OCI-LY3 (cell line): Measurements from ENCODE around the gene DPM1.

Experiments
- H2AFZ ChIP-seq: fragments of 200-600, 300-600 bp; shearing (Covaris generic); 2 replicates; pipeline ENCODE4 v1.6.0; 2014; ENCODE audit warnings: antibody characterized with exemption, low read depth, low read length
- H3K27ac ChIP-seq: fragments of 200-600, 300-600 bp; sonication (generic); 2 replicates; pipeline ENCODE4 v1.5.1; 2014; ENCODE audit warnings: mild to moderate bottlenecking, low read length, moderate library complexity, mixed read lengths
- H3K27me3 ChIP-seq: fragments of 200-600, 300-600 bp; sonication (generic); 2 replicates; pipeline ENCODE4 v1.6.1; 2014; ENCODE audit warnings: low read depth, low read length, mixed read lengths
- H3K36me3 ChIP-seq: fragments of 200-600, 300-600 bp; sonication (generic); replicated peaks from 2 replicates; pipeline ENCODE3; 2014; ENCODE audit warnings: low read depth, low read length, mixed read lengths
- H3K4me1 ChIP-seq: fragments of 300-600, 200-600 bp; sonication (generic); 2 replicates; pipeline ENCODE4 v1.6.1; 2014; ENCODE audit warnings: low read length, mixed read lengths
- H3K4me2 ChIP-seq: fragments of 200-600, 300-600 bp; sonication (generic); 2 replicates; pipeline ENCODE4 v1.6.1; 2014; ENCODE audit warnings: low read length, mixed read lengths
- H3K4me3 ChIP-seq: fragments of 300-600, 200-600 bp; sonication (generic); 2 replicates; pipeline ENCODE4 v1.5.1; 2014; ENCODE audit warnings: antibody characterized with exemption, mild to moderate bottlenecking, low read length, moderate library complexity
- H3K79me2 ChIP-seq: fragments of 300-600, 200-600 bp; shearing (Covaris generic); 2 replicates; pipeline ENCODE4 v1.6.1; 2014; ENCODE audit warnings: mild to moderate bottlenecking, low read length, mixed read lengths
- H3K9ac ChIP-seq: fragments of 300-600, 200-600 bp; shearing (Covaris generic); 2 replicates; pipeline ENCODE4 v1.6.0; 2014; ENCODE audit warnings: mild to moderate bottlenecking, low read length, moderate library complexity
- H3K9me3 ChIP-seq: fragments of 200-600, 300-600 bp; shearing (Covaris generic); 2 replicates; pipeline ENCODE4 v1.6.1; 2014; ENCODE audit warnings: low read length, mixed read lengths; ENCODE audit not compliant: insufficient read depth
- H4K20me1 ChIP-seq: fragments of 200-600, 300-600 bp; sonication (generic); 2 replicates; pipeline ENCODE4 v1.6.1; 2016; ENCODE audit warnings: low read length, mixed read lengths; ENCODE audit not compliant: insufficient read depth
- CTCF ChIP-seq: fragments of 200-600, 300-600 bp; sonication (generic); IDR thresholded peaks from 2 replicates; pipeline ENCODE4 v1.5.1; 2014; ENCODE audit warnings: antibody characterized with exemption, low read length, low read depth
- EZH2phosphoT487 ChIP-seq: fragments of 200-600 bp; shearing (Covaris generic); IDR thresholded peaks from 2 replicates; pipeline ENCODE4 v1.6.1; 2018; ENCODE audit warnings: antibody characterized with exemption, mixed run types, low read depth

DPM1 gene

GRCh38 chr20:50931306-50932015, 26.9 kb downstream of the DPM1 start, which contains the start of gene ADNP:
TSS of gene ADNP (minus strand) at chr20:50931437. CDS start at chr20:50903996, 27,441 bp downstream.
- Histone ChIP-seq H4K20me1 (peaks cover 23% of the 10 kb centered on the region), H3K79me2 (peaks cover 45% of the 10 kb centered on the region), H3K9me3 (no peaks in the 10 kb centered on the region), H3K4me3 (peak within 1 kb of the TSS; percentile 78), H3K4me2 (peak within 1 kb of the TSS; percentile 86), H3K36me3 (peaks cover 65% of the 10 kb centered on the region), H2AFZ (peak within 1 kb of the TSS; percentile 65; the same call in 1 of the 2 replicates), H3K27ac (peak within 1 kb of the TSS; percentile 81), H3K4me1 (peaks cover 24% of the 10 kb centered on the region), H3K9ac (peak within 1 kb of the TSS; percentile 97), H3K27me3 (no peaks in the 10 kb centered on the region)
- no peak for TF ChIP-seq EZH2phosphoT487
- TF ChIP-seq CTCF, result peak; percentile 78

DNA sequence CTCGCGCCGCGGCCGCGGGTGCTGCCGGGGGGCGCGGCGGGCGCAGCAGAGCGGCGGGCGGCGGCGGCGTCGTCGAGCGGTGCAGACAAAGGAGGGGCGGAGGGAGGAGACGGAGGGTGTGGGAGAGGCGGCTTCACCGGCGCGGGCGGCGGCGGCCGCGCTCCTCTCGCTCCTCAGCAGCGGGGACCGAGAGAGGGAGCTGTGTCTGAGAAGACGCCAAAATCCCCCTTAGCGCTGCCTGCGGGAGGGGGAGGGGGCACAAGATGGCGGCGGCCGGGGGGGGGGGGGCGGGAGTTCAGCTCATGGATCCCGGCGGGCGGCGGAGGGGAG, 27.4 kb downstream of the DPM1 start:
- Histone ChIP-seq H3K36me3 (peaks cover 64% of the 10 kb centered on the region), H3K79me2 (peaks cover 50% of the 10 kb centered on the region), H3K27me3 (no peaks in the 10 kb centered on the region), H2AFZ (no peak overlapping the region), H3K4me1 (peaks cover 24% of the 10 kb centered on the region), H3K4me3 (peak overlapping the region; percentile 74), H3K9me3 (no peaks in the 10 kb centered on the region), H4K20me1 (peaks cover 26% of the 10 kb centered on the region), H3K4me2 (peak overlapping the region; percentile 75; the same call in 1 of the 2 replicates), H3K9ac (peak overlapping the region; percentile 62), H3K27ac (peak overlapping the region; percentile 73)
- TF ChIP-seq EZH2phosphoT487 (no peak), CTCF (no peak)

GRCh38 chr20:50930139-50930975, 28.0 kb downstream of the DPM1 start:
- TF ChIP-seq CTCF (no peak), EZH2phosphoT487 (no peak)
- H3K27ac ChIP-seq, result peak overlapping the region; percentile 81
- H4K20me1 ChIP-seq, result peaks cover 32% of the 10 kb centered on the region
- peaks cover 56% of the 10 kb centered on the region for H3K79me2 ChIP-seq
- peak overlapping the region; percentile 97 for H3K9ac ChIP-seq
- H3K4me3 ChIP-seq, result peak overlapping the region; percentile 78
- peaks cover 24% of the 10 kb centered on the region for H3K4me1 ChIP-seq
- H3K27me3 ChIP-seq, result no peaks in the 10 kb centered on the region
- peak overlapping the region; percentile 86 for H3K4me2 ChIP-seq
- no peak overlapping the region for H2AFZ ChIP-seq
- peaks cover 63% of the 10 kb centered on the region for H3K36me3 ChIP-seq
- H3K9me3 ChIP-seq, result no peaks in the 10 kb centered on the region
